Activated CD4-positive, alpha-beta T cell treated with anti-CD3 and anti-CD28 coated beads, Interleukin-2, amount 50 U/mL, for 24 hours (primary cell): ENCODE measurements around the gene CCDC57.

Source experiments
- DNase-seq, 2 donors: peaks; one replicate each; pipeline ENCODE4 v3.0.0-alpha.2; 2020; ENCODE audit warnings: low read depth in 1 of 2, low spot score in 1 of 2

Gene CCDC57

GRCh38 chr17:82084373-82085030, 128.1 kb downstream of the CCDC57 start:
- DNase-seq = no peak

GRCh38 chr17:82083533-82084359, 128.9 kb downstream of the CCDC57 start:
- no peak for DNase-seq

- DNase-seq = no peak
These were observed 129.6 kb downstream of the CCDC57 start for GRCh38 chr17:82083009-82083408.

GRCh38 chr17:82082456-82082855, 130.2 kb downstream of the CCDC57 start:
- DNase-seq = no peak

- DNase-seq = no peak
These were observed 130.7 kb downstream of the CCDC57 start for GRCh38 chr17:82081966-82082365.

- DNase-seq = no peak
These were observed 131.1 kb downstream of the CCDC57 start for GRCh38 chr17:82081546-82081945.

GRCh38 chr17:82080789-82081464, 131.7 kb downstream of the CCDC57 start:
- DNase-seq = no peak

- DNase-seq = no peak
These were observed 132.4 kb downstream of the CCDC57 start for GRCh38 chr17:82080048-82080788.

GRCh38 chr17:82079001-82079677, 133.5 kb downstream of the CCDC57 start:
- DNase-seq = no peak

GRCh38 chr17:82078433-82078832, 134.2 kb downstream of the CCDC57 start:
- DNase-seq = no peak

GRCh38 chr17:82077617-82078358, 134.9 kb downstream of the CCDC57 start:
- DNase-seq = no peak

- DNase-seq = no peak
These were observed 135.7 kb downstream of the CCDC57 start for GRCh38 chr17:82076785-82077591.

GRCh38 chr17:82076018-82076784, 136.4 kb downstream of the CCDC57 start:
- no peak for DNase-seq

GRCh38 chr17:82073446-82073845, 139.2 kb downstream of the CCDC57 start:
- DNase-seq = no peak

GRCh38 chr17:82072827-82073226, 139.8 kb downstream of the CCDC57 start:
- DNase-seq = no peak

GRCh38 chr17:82070611-82071010, 142.0 kb downstream of the CCDC57 start:
- DNase-seq = no peak

- peak; percentile 53 to 70 for DNase-seq
These were observed 146.9 kb downstream of the CCDC57 start, which contains the start of gene DUS1L for GRCh38 chr17:82065638-82066303. TSS of gene DUS1L (minus strand) at chr17:82065804. CDS start at chr17:82065059, 745 bp downstream.

- DNase-seq = peak in 1 of 2 donors; percentile 32
These were observed 147.4 kb downstream of the CCDC57 start for GRCh38 chr17:82065193-82065637.
